K562 (cell line): Measurements from ENCODE around the gene RCN2. TPM values are rescaled to one million over a fixed set of nuclear protein-coding genes. Genes with fewer than 3 reads are reported as not detected.

Experiments
- ATAC-seq: fragments of 200-7000 bp; cut with Tn5 transposase; 3 replicates; pipeline ENCODE4 v1.9.1; 2020; ENCODE audit warnings: moderate library complexity
- BruUV-seq: library from RNA; stranded (reverse); fragments of 400-500 nt; replicated peaks from 2 replicates; lab custom pipeline; 2021; lab: Mats Ljungman, UMichigan
- CTCF ChIA-PET: fragments of 300-600 bp; formaldehyde crosslinking; extraction: SDS; loops from one replicate; lab custom pipeline; 2021; ENCODE audit warnings: low intra/inter-chr PET ratio; lab: Yijun Ruan, JAX
- POLR2A ChIA-PET: fragments of 300-600, 350-650 bp; sonication (Branson Sonifier 250); formaldehyde crosslinking; extraction: SDS; loops from one replicate; lab custom pipeline; 2021; ENCODE audit warnings: antibody characterized with exemption, inconsistent platforms; lab: Yijun Ruan, JAX
- DNase-seq, 4 experiments: peaks; one replicate each; pipeline versions ENCODE4 v3.0.0 to v3.0.0-alpha.2; 2011 to 2018; ENCODE audit warnings: low spot score in 3 of 4, mixed read lengths in 3 of 4; ENCODE audit errors: extremely low read depth in 1 of 4
- FAIRE-seq: peaks from 2 replicates; lab custom pipeline; 2011; peaks lifted over from hg19 to GRCh38; lab: Jason Lieb, UNC
- H2AFZ ChIP-seq: 2 replicates; pipeline ENCODE4 v1.6.0; 2011; ENCODE audit warnings: low read depth, low read length, control low read depth, inconsistent platforms
- H3K27ac ChIP-seq: fragments of 200-600 bp; 3 replicates; pipeline ENCODE4 v1.8.0; 2011; ENCODE audit warnings: low read depth, mild to moderate bottlenecking, control low read depth, inconsistent platforms, low read length, moderate library complexity, mixed read lengths; ENCODE audit errors: extremely low read depth
- H3K27me3 ChIP-seq, 2 experiments: fragments of 300-600 bp in 1 of 2; 2 replicates in 1 of 2; 3 replicates in 1 of 2; pipeline versions ENCODE4 v1.6.0 to v1.8.0; 2011; ENCODE audit warnings: inconsistent platforms in 2 of 2, low read length in 2 of 2, mild to moderate bottlenecking in 1 of 2, mixed read lengths in 1 of 2, moderate library complexity in 1 of 2; ENCODE audit not compliant: control insufficient read depth in 2 of 2, insufficient read depth in 2 of 2
- H3K36me3 ChIP-seq: fragments of 300-600 bp; 3 replicates; pipeline ENCODE4 v1.8.0; 2011; ENCODE audit warnings: mild to moderate bottlenecking, low read length, inconsistent platforms; ENCODE audit not compliant: control insufficient read depth, insufficient read depth
- H3K4me1 ChIP-seq, 2 experiments: fragments of 200-600 bp in 1 of 2; replicated peaks in 1 of 2; 2 replicates in 1 of 2; 3 replicates in 1 of 2; pipeline versions ENCODE4 v1.5.1 to v1.8.0; 2011; ENCODE audit warnings: inconsistent platforms in 2 of 2, low read length in 2 of 2, mild to moderate bottlenecking in 1 of 2, mixed read lengths in 1 of 2, moderate library complexity in 1 of 2; ENCODE audit not compliant: control insufficient read depth in 2 of 2, insufficient read depth in 2 of 2
- H3K4me2 ChIP-seq: 2 replicates; pipeline ENCODE4 v1.6.1; 2011; ENCODE audit warnings: low read length, control low read depth, inconsistent platforms, mixed read lengths; ENCODE audit not compliant: insufficient read depth
- H3K4me3 ChIP-seq: fragments of 200-600 bp; sonication (generic), shearing (Covaris generic); 2 replicates; pipeline ENCODE4 v1.5.1; 2016; ENCODE audit warnings: control low read depth, inconsistent platforms
- H3K79me2 ChIP-seq: fragments of 200-600 bp; 3 replicates; pipeline ENCODE4 v1.8.0; 2011; ENCODE audit warnings: low read length, inconsistent platforms; ENCODE audit not compliant: control insufficient read depth, insufficient read depth
- H3K9ac ChIP-seq, 2 experiments: 2 replicates each; pipeline versions ENCODE4 v1.6.0 to v1.6.1; 2011; ENCODE audit warnings: low read depth in 2 of 2, low read length in 2 of 2, control low read depth in 1 of 2, inconsistent platforms in 1 of 2, mild to moderate bottlenecking in 1 of 2, mixed read lengths in 1 of 2; ENCODE audit not compliant: insufficient read depth in 1 of 2
- H3K9me1 ChIP-seq: one replicate; pipeline ENCODE4 v1.6.0; 2011; ENCODE audit warnings: inconsistent platforms, mild to moderate bottlenecking, low read length, moderate library complexity; ENCODE audit not compliant: control insufficient read depth, insufficient read depth
- H3K9me3 ChIP-seq: replicated peaks from 2 replicates; pipeline ENCODE4 v1.5.1; 2011; ENCODE audit warnings: low read depth, low read length, inconsistent platforms; ENCODE audit not compliant: control insufficient read depth, insufficient read depth
- H4K20me1 ChIP-seq: replicated peaks from 2 replicates; pipeline ENCODE4 v1.6.1; 2011; ENCODE audit warnings: low read length, inconsistent platforms, mixed read lengths; ENCODE audit not compliant: control insufficient read depth, insufficient read depth
- NKRF ChIP-seq: fragments of 450-650 bp; IDR thresholded peaks from 2 replicates; pipeline ENCODE4 v1.6.1; 2016; ENCODE audit warnings: borderline replicate concordance
- TFAP4 ChIP-seq: sonication (generic); formaldehyde crosslinking; IDR thresholded peaks from 2 replicates; pipeline ENCODE4 v1.8.0; 2022; ENCODE audit warnings: missing genetic modification reagents, mild to moderate bottlenecking, moderate library complexity, borderline replicate concordance
- ZSCAN32 ChIP-seq: fragments of 450-650 bp; formaldehyde crosslinking; IDR thresholded peaks from 2 replicates; pipeline ENCODE4 v1.4.0; 2020; ENCODE audit warnings: mild to moderate bottlenecking, moderate library complexity
- WGBS: fragments of 100-300 bp; shearing (Covaris generic); methylation state at CpG from one replicate; pipeline ENCODE4 v1.1.6; 2016; ENCODE audit warnings: low coverage, mixed read lengths; ENCODE audit not compliant: insufficient coverage; ENCODE audit errors: missing lambda C conversion rate; 5-methylcytosine and 5-hydroxymethylcytosine counted together
- in situ Hi-C: fragments of 300-500 bp; cut with MboI; formaldehyde crosslinking; loops from 4 replicates; pipeline ENCODE4 v1.15.0; 2018; ENCODE audit warnings: inconsistent platforms, mixed read lengths
- intact Hi-C: fragments of 100-400 bp; cut with micrococcal nuclease; formaldehyde crosslinking; loops from 2 replicates; pipeline ENCODE4 v1.14.2; 2022
- polyA plus RNA-seq, 8 experiments: library from polyadenylated mRNA; depleted of rRNA in 4 of 8; stranded (reverse) in 5 of 8; unstranded in 3 of 8; fragments of >200 nt; fragmentation: Nextera tagmentation in 2 of 8; fragmentation: Illumina TruSeq in 1 of 8; extraction: Ambion mirVana in 2 of 8; extraction: Trizol in 1 of 8; gene quantifications; 2 replicates each; pipeline versions ENCODE4 v1.2.1 to v1.2.3, GENCODE V29; 2011 to 2014; ENCODE audit warnings: inconsistent platforms in 1 of 8, missing spikeins in 1 of 8
- total RNA-seq, 7 experiments: library from RNA; depleted of rRNA in 6 of 7; stranded (reverse); fragments of >200 nt in 6 of 7; fragmentation: Illumina TruSeq in 2 of 7; extraction: Trizol in 2 of 7; gene quantifications; 2 replicates each; pipeline versions ENCODE4 v1.2.1 to v1.2.3, GENCODE V29; 2011 to 2021; ENCODE audit warnings: low replicate concordance in 1 of 7

Gene RCN2
- total and polyA plus RNA-seq, 9 of the 15 experiments (the other 6 are each of a cell fraction or from before 2014, with no cell fraction given): 20.9 to 63.6 (median 52.8) TPM

DNA sequence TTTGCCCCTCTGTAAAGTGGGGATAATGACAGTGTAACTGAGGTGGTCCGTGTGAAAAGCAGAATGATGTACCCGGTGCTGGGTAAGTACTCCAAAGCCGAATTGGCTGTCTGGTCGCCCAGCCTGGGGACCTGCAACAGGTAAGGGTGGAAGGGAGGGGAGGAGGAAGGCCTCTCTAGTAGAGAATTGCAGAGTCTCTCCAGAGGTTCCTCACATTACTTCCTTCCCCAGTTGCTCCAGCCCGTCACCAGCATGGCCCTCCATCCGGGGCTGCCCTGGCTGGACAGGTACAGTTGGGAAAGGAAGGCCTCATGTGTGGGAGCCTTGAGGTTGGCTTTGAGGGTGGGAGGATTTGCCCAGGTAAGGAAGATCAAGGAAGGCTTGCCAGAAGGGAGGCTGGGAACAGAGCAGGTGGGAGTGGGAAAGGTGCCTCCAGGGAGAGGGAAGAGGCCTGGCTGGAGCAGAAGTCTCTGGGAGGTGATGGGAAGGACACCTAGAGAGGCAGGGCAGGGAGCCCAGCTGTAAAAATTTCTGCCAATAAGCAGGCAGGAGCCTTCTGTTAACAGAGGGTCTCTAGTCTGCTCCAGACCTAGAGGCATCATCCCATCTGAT lies 61.7 kb downstream of the RCN2 start:
- ChIA-PET POLR2A (interaction anchor here (0.7 kb wide), 1 partner anchor 1029 kb away, joined by 3 read pairs; no protein-coding TSS in a partner anchor), CTCF (no interaction called here)
- Histone ChIP-seq H3K4me1 (peaks cover 6 to 12% of the 10 kb centered on the region in 2 experiments; a peak in 3 of 5 replicates), H3K9me3 (no peaks in the 10 kb centered on the region), H3K27me3 (peaks cover 29 to 72% of the 10 kb centered on the region in 2 experiments), H2AFZ (no peak overlapping the region), H4K20me1 (peaks cover 4% of the 10 kb centered on the region; the same call in 1 of the 2 replicates), H3K9me1 (no peaks in the 10 kb centered on the region), H3K27ac (no peak overlapping the region), H3K36me3 (no peaks in the 10 kb centered on the region), H3K9ac (no peak overlapping the region), H3K79me2 (no peaks in the 10 kb centered on the region), H3K4me2 (no peak overlapping the region), H3K4me3 (no peak overlapping the region)
- intact Hi-C loops: no loop called here
- no peak for DNase-seq
- ATAC-seq: no peak
- no peak for TF ChIP-seq NKRF
- WGBS: 0% methylated on average over 6 of the region's 6 CpGs
- BruUV-seq: no TSS peak
- FAIRE-seq: no peak
- in situ Hi-C loops: no loop called here

DNA sequence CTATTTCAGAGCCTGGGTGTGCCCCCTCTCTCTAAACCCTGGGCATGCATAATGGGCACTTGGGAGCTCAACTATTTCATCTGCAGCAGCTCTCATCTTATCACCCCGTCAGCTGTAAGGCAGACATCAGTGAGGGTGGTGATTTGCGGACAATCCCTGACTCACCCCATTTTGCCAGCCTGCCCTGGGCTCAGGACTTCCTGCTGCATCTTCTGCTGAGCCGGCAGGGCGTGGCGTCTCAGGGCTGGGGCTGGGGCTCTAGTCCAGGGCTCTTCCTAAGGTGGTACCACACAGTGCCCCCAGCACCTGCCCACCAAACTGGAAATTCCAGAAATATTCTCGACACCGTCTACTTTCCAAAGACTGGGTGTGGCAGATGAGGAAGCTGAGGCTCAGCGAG lies 62.5 kb downstream of the RCN2 start:
- H3K36me3 ChIP-seq: no peaks in the 10 kb centered on the region
- peaks cover 36 to 80% of the 10 kb centered on the region in 2 experiments for H3K27me3 ChIP-seq
- H2AFZ ChIP-seq: no peak overlapping the region
- no peak overlapping the region for H3K4me3 ChIP-seq
- ATAC-seq: no peak
- H3K9me3 ChIP-seq: no peaks in the 10 kb centered on the region
- intact Hi-C loops: no loop called here
- no TSS peak for BruUV-seq
- no peak for DNase-seq
- no peaks in the 10 kb centered on the region for H3K9me1 ChIP-seq
- H4K20me1 ChIP-seq: peaks cover 4% of the 10 kb centered on the region; the same call in 1 of the 2 replicates
- FAIRE-seq: no peak
- ChIA-PET CTCF (no interaction called here), POLR2A (interaction anchor here (0.7 kb wide), 1 partner anchor 1028 kb away, joined by 3 read pairs; no protein-coding TSS in a partner anchor)
- H3K4me2 ChIP-seq: no peak overlapping the region
- WGBS: under 1% methylated on average over 8 of the region's 8 CpGs
- peaks cover 0 to 12% of the 10 kb centered on the region in 2 experiments; a peak in 2 of 5 replicates for H3K4me1 ChIP-seq
- peak; percentile 23; the same call in 1 of the 2 replicates for TF ChIP-seq TFAP4 (CRISPR knock-in tag)
- TF ChIP-seq ZSCAN32: no peak
- H3K79me2 ChIP-seq: no peaks in the 10 kb centered on the region
- in situ Hi-C loops: no loop called here
- H3K9ac ChIP-seq: no peak overlapping the region
- H3K27ac ChIP-seq: no peak overlapping the region
